ENCODE measurements around the gene TOM1. TPM values are rescaled to one million over a fixed set of nuclear protein-coding genes. Genes with fewer than 3 reads are reported as not detected.

The TOM1 gene
- total and polyA plus RNA-seq, 2 of the 13 experiments (the other 11 are each of a cell fraction or from before 2014, with no cell fraction given) = 30.8 to 87.3 TPM

GRCh38 chr22:35376728-35377472 is 77.2 kb downstream of the TOM1 start (continued):
- TF ChIP-seq SALL1 (CRISPR knock-in tag; IDR thresholded peaks at IDR 0.05) = peak; percentile 91
- TF ChIP-seq ZNF614 (CRISPR knock-in tag; IDR thresholded peaks at IDR 0.05; ENCODE audit: borderline replicate concordance) = peak; percentile 73; the same call in 1 of the 2 replicates
- 0 out of 2 replicates have a peak, but pooled peaks have one; percentile 59 for TF ChIP-seq ZNF598 (CRISPR knock-in tag; IDR thresholded peaks at IDR 0.05; ENCODE audit: borderline replicate concordance)
- TF ChIP-seq MAFF (IDR thresholded peaks at IDR 0.05; ENCODE audit: low read depth, low read length) = peak; percentile 100
- peak; percentile 40; the same call in 1 of the 2 replicates for TF ChIP-seq SKIL (CRISPR knock-in tag; IDR thresholded peaks at IDR 0.05; ENCODE audit: borderline replicate concordance)
- no peak for TF ChIP-seq ZNF674 (CRISPR knock-in tag; IDR thresholded peaks at IDR 0.05; ENCODE audit: low read depth)
- TF ChIP-seq REPIN1 (CRISPR knock-in tag; IDR thresholded peaks at IDR 0.05; ENCODE audit: borderline replicate concordance, low read depth) = no peak
- peak; percentile 98 for TF ChIP-seq ATF3 (CRISPR knock-in tag; IDR thresholded peaks at IDR 0.05)
- TF ChIP-seq SKI (IDR thresholded peaks at IDR 0.05; ENCODE audit: partially characterized antibody) = peak; percentile 54
- no peak for TF ChIP-seq SMYD3 (CRISPR knock-in tag; IDR thresholded peaks at IDR 0.05)
- TF ChIP-seq ZEB1 (IDR thresholded peaks at IDR 0.05; ENCODE audit: insufficient replicate concordance, low read depth) = peak; percentile 63
- TF ChIP-seq ERF (CRISPR knock-in tag; IDR thresholded peaks at IDR 0.05) = peak; percentile 87
- peak; percentile 81 for TF ChIP-seq ELF1 (CRISPR knock-in tag; IDR thresholded peaks at IDR 0.05)
- peak; percentile 45; the same call in 1 of the 2 replicates for TF ChIP-seq ZNF619 (CRISPR knock-in tag; IDR thresholded peaks at IDR 0.05)
- peak; percentile 86 for TF ChIP-seq PITX1 (CRISPR knock-in tag; IDR thresholded peaks at IDR 0.05)
- TF ChIP-seq ZNF232 (CRISPR knock-in tag; IDR thresholded peaks at IDR 0.05; ENCODE audit: borderline replicate concordance) = peak; percentile 32; the same call in 1 of the 2 replicates
- TF ChIP-seq ZNF431 (CRISPR knock-in tag; IDR thresholded peaks at IDR 0.05; ENCODE audit: borderline replicate concordance, low read depth) = peak; percentile 66; the same call in 1 of the 2 replicates
- peak; percentile 61; the same call in 1 of the 2 replicates for TF ChIP-seq ZBTB7B (CRISPR knock-in tag; IDR thresholded peaks at IDR 0.05)
- TF ChIP-seq RERE (CRISPR knock-in tag; IDR thresholded peaks at IDR 0.05; ENCODE audit: low read depth) = peak; percentile 73; the same call in 1 of the 2 replicates
- peak; percentile 74 for TF ChIP-seq HDAC2 (CRISPR knock-in tag; IDR thresholded peaks at IDR 0.05)
- TF ChIP-seq ETV5 (CRISPR knock-in tag; IDR thresholded peaks at IDR 0.05; ENCODE audit: borderline replicate concordance) = peak; percentile 80
- peak; percentile 88 for TF ChIP-seq RARA (CRISPR knock-in tag; IDR thresholded peaks at IDR 0.05)
